Heart right ventricle (tissue), 16 donors: Measurements from ENCODE around the gene SUFU. TPM values are rescaled to one million over a fixed set of nuclear protein-coding genes. Genes with fewer than 3 reads are reported as not detected.
"Not testable (repeated sequence)": the region's sequence is repeated elsewhere in the genome, so short reads cannot be mapped to it uniquely, and the experiment has no call there.

Source experiments
- ATAC-seq, 8 donors: fragments of 200-7000 bp; cut with Tn5 transposase; one replicate each; pipeline ENCODE4 v1.9.1; 2020; ENCODE audit warnings: mild to moderate bottlenecking in 8 of 8, moderate library complexity in 8 of 8, moderate number of reproducible peaks in 1 of 8
- DNase-seq, 2 donors: peaks; one replicate each; pipeline ENCODE4 v3.0.0-alpha.2; 2020
- H3K27ac ChIP-seq, 10 donors: fragments of 200-600 bp; sonication (generic) in 2 of 10; one replicate each; pipeline versions ENCODE4 v1.5.0 to v1.8.0; 2020 to 2022; ENCODE audit warnings: mild to moderate bottlenecking in 3 of 10
- H3K27me3 ChIP-seq, 7 donors: fragments of 200-600 bp; one replicate each; pipeline ENCODE4 v1.8.0; 2021 to 2022; ENCODE audit warnings: mild to moderate bottlenecking in 2 of 7
- H3K36me3 ChIP-seq, 9 donors: fragments of 200-600 bp; sonication (generic) in 1 of 9; one replicate each; pipeline versions ENCODE4 v1.5.0 to v1.8.0; 2020 to 2022; ENCODE audit warnings: mild to moderate bottlenecking in 2 of 9
- H3K4me1 ChIP-seq, 9 donors: fragments of 200-600 bp; sonication (generic) in 1 of 9; one replicate each; pipeline versions ENCODE4 v1.5.0 to v1.8.0; 2020 to 2022; ENCODE audit warnings: mild to moderate bottlenecking in 4 of 9
- H3K4me3 ChIP-seq, 10 donors: fragments of 200-600 bp; sonication (generic) in 2 of 10; one replicate each; pipeline versions ENCODE4 v1.5.0 to v1.8.0; 2020 to 2022; ENCODE audit warnings: mild to moderate bottlenecking in 7 of 10, moderate library complexity in 2 of 10
- H3K9me3 ChIP-seq, 11 donors: fragments of 200-600 bp in 10 of 11; sonication (generic) in 2 of 11; one replicate each; pipeline versions ENCODE4 v1.5.0 to v1.8.0; 2013 to 2022; ENCODE audit warnings: mild to moderate bottlenecking in 2 of 11, control low read depth in 1 of 11, moderate library complexity in 1 of 11
- WGBS, 2 donors: extraction: QIAGEN DNeasy Blood & Tissue Kit; methylation state at CpG; one replicate each; pipeline ENCODE4 v1.1.7; 2013; ENCODE audit warnings: inconsistent platforms in 1 of 2; 5-methylcytosine and 5-hydroxymethylcytosine counted together
- intact Hi-C, 10 donors: fragments of 100-400 bp; cut with DNase I; formaldehyde crosslinking; loops; one replicate each; pipeline versions ENCODE4 v1.11.1 to v1.14.2; 2022
- long read RNA-seq, 3 donors: library from polyadenylated mRNA; unstranded; transcript quantifications; one replicate each; pipeline ENCODE4 v2.0.0, GENCODE V29; 2020 to 2021
- polyA plus RNA-seq, 2 donors: library from polyadenylated mRNA; stranded (reverse); fragments of 200-250 nt; gene quantifications; one replicate each; pipeline ENCODE4 v1.2.3, GENCODE V29; 2013
- total RNA-seq, 10 donors: library from RNA; stranded (reverse); fragmentation: NEBNext Ultra II Directional in 3 of 10; extraction: Animal tissue kit (Norgen Biotek cat#: 25700) in 3 of 10; gene quantifications; one replicate each; pipeline versions ENCODE4 v1.2.1 to v1.2.4, GENCODE V29; 2021 to 2023
- TF ChIP-seq, protein P1 (sequence below), 9 donors: fragments of 200-600 bp; sonication (generic) in 2 of 9; IDR thresholded peaks; one replicate each; pipeline versions ENCODE4 v1.5.0 to v1.8.0; 2021 to 2022; ENCODE audit warnings: antibody characterized with exemption in 9 of 9, mild to moderate bottlenecking in 5 of 9, moderate library complexity in 1 of 9
- donor health status: Arrhythmogenic right ventricular cardiomyopathy.
- donor health status: ischemic (EF 13 %, LVEDD 7.1; RV severe dilation, severe dysfunction).
- donor health status: healthy with polysubstance abuse.
- donor health status: DM: no; HTN: yes; CAD: no.
- donor health status: DM: no; HTN: no; CAD: no.
- donor health status: ischemic (EF 25% LVEDD 6.9; RV normal size, moderate dysfunction).
- donor health status: ischemic (EF 25% LVEDD 5.7; RV mildly dilated, moderate dysfunction).
- donor health status: healthy.
- donor health status: DM: yes; HTN: yes; CAD: no.
- donor health status: Ischemic cardiomyopathy.
- donor health status: ischemic (EF 35%, LVEDD 5.7; RV mildly dilated, moderate dysfunction).
- donor health status: nonischemic (EF 11% LVEDD 7.7; RV severe dilation, severe dysfunction).
- donor health status: DM: yes; HTN: yes; CAD: no.
- donor health status: PGD.
- donor health status: ischemic (EF 29% LVEDD 5.4; RV normal size, mild dysfunction).
- donor health status: nonischemic (EF 23%, LVEDD 6.1; RV moderate dilation, normal function).

Gene SUFU
- total RNA-seq (10 to 100 TPM in 1 of 10 donors, 1 to 10 TPM in 9; 5.7 to 10.1 (median 7.5) TPM), polyA plus RNA-seq (1 to 10 TPM; 3.3 to 4.9 TPM)
- long read RNA-seq, donor 1, full-length matches to known transcripts, result 3 of 10 reads
- long read RNA-seq, donor 1, partial matches to known transcripts, result 0 of 10 reads
- long read RNA-seq, donor 1, other reads (novel, unspliced or antisense), result 7 of 10 reads
- long read RNA-seq, donor 2, partial matches to known transcripts, result 0 of 3 reads
- long read RNA-seq, donor 2, other reads (novel, unspliced or antisense), result 3 of 3 reads
- long read RNA-seq, donor 3, partial matches to known transcripts, result 0 of 4 reads
- long read RNA-seq, donor 3, other reads (novel, unspliced or antisense), result 4 of 4 reads

DNA sequence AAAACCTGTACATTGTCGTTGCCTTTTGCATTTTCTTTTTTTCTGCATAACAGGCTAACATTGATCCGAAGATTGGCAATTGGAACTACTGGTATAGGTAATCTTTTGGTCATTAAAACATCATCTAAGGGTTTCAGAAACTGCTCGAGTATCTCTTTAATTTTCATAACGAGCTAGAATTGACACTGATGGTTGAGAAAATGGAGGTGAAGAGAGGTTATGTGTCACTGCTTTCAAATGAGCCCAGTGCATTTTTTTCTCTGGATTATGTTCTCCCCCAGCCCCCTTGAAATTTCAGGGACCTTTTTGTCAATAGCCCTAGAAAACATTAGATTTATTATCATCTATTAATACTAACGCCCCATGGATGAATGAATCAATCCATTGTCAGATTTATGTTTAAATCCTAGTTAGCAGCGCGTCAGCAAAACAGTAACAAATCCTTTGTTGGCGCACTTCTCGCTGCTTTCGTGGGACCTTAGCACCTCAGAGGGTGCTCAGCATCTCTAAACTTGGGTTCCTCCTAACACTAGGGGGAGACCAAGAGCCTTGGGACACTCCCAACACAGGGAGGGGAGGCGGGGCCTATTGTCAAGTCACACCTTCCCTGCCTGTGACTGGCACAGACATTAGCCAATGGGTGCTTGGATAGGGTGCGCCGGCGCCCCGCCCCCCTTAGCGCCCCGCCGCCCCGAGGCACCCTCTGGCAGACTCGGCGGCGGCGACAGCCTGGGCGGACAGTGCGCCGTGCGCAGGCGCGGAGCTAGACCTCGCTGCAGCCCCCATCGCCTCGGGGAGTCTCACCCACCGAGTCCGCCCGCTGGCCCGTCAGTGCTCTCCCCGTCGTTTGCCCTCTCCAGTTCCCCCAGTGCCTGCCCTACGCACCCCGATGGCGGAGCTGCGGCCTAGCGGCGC, at the start of gene SUFU:
TSS of gene SUFU (plus strand) at position 709 of the 915 bp plus-strand sequence. CDS start at position 890, 181 bp downstream.
- peaks cover 0 to 21% (median 0%) of the 10 kb centered on the region in 9 donors for H3K36me3 ChIP-seq
- intact Hi-C loops, result loop anchor here in 6 of 10 donors (1.0 to 10.0 kb wide), 10 partner anchors 71 to 371 kb away; partner anchors contain the start of genes ARL3 (in 2 of the 6), CUEDC2 (in 2 of the 6), FBXL15 (in 2 of the 6) and SFXN2 (in 2 of the 6)
- TF ChIP-seq, protein P1, sequence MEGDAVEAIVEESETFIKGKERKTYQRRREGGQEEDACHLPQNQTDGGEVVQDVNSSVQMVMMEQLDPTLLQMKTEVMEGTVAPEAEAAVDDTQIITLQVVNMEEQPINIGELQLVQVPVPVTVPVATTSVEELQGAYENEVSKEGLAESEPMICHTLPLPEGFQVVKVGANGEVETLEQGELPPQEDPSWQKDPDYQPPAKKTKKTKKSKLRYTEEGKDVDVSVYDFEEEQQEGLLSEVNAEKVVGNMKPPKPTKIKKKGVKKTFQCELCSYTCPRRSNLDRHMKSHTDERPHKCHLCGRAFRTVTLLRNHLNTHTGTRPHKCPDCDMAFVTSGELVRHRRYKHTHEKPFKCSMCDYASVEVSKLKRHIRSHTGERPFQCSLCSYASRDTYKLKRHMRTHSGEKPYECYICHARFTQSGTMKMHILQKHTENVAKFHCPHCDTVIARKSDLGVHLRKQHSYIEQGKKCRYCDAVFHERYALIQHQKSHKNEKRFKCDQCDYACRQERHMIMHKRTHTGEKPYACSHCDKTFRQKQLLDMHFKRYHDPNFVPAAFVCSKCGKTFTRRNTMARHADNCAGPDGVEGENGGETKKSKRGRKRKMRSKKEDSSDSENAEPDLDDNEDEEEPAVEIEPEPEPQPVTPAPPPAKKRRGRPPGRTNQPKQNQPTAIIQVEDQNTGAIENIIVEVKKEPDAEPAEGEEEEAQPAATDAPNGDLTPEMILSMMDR (IDR thresholded peaks at IDR 0.05), result peak; percentile 89 to 99 (median 94)
- ATAC-seq (peak; percentile 80 to 90 (median 84)), DNase-seq (peak; percentile 96 to 99)
- H3K9me3 ChIP-seq, result no peaks in the 10 kb centered on the region
- H3K27me3 ChIP-seq, result no peaks in the 10 kb centered on the region
- 1% methylated on average over 40 to 44 of the region's 44 CpGs for WGBS, 2 donors
- peaks cover 11 to 69% (median 48%) of the 10 kb centered on the region in 9 donors for H3K4me1 ChIP-seq
- peak within 1 kb of the TSS in 9 of 10 donors; percentile 79 to 96 (median 94) for H3K27ac ChIP-seq
- peak within 1 kb of the TSS; percentile 66 to 99 (median 88) for H3K4me3 ChIP-seq

DNA sequence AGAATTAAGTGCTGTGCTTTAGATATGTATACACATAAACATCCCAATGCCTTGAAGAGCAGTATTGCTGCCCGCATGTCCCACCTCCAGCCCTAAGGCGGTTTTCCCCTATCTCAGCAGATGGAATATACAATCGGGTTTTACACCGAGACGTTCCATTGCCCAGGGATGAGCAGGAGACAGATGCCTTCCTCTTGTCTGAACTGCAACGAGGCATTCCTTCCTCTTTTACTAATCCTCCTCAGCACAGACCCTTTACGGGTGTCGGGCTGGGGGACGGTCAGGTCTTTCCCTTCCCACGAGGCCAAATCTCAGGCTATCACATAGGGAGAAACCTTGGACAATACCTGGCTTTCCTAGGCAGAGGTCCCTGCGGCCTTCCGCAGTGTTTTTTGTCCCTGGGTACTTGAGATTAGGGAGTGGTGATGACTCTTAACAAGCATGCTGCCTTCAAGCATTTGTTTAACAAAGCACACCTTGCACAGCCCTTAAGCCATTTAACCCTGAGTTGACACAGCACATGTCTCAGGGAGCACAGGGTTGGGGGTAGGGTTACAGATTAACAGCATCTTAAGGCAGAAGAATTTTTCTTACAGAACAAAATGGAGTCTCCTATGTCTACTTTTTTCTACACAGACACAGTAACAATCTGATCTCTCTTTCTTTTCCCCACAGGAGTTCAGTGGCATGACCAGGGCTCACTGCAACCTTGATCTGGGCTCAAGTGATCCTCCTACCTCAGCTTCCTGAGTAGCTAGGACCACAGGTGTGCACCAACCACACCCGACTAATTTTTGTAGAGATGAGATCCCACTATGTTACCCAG, 48.9 kb upstream of the SUFU start:
- intact Hi-C loops, result loop anchor here in 1 of 10 donors (10.0 kb wide), 1 partner anchor 60 kb away; the partner anchor contains the start of gene NFKB2
- not testable (repeated sequence) for H3K27me3 ChIP-seq

DNA sequence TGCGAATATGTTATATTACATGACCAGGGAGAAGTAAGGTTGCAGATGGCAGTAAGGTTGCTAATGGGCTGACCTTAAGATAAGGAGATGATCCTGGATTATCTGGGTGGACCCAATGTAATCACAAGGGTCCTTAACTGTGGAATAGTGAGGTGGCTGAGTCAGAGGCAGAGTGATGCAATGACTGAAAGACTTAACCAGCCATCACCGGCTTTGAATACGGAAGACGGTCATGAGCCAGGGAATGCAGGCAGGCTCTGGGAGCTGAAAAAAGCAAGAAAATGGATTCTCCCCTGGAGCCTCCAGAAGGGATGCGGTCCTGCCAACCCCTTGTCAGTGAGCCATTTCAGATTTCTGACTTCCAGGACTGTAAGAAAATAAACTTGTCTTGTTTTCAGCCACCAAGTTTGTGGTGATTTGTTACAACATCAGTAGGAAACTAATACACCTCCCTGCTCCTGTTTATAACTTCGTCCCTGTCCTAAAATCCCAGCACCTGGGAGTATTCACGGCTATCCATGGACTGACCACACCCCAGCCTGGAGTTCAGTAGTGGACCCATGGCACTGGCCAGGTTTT, 47.8 kb upstream of the SUFU start:
- ATAC-seq, result peak in 1 of 8 donors; percentile 28
- Histone ChIP-seq H3K9me3 (no peaks in the 10 kb centered on the region), H3K27ac (peak overlapping the region in 1 of 10 donors; percentile 68), H3K36me3 (peaks cover 0 to 12% (median 0%) of the 10 kb centered on the region in 9 donors), H3K4me3 (no peak overlapping the region), H3K4me1 (peaks cover 0 to 63% (median 13%) of the 10 kb centered on the region in 9 donors), H3K27me3 (no peaks in the 10 kb centered on the region)
- TF ChIP-seq, protein P1 (IDR thresholded peaks at IDR 0.05), result no peak
- intact Hi-C loops, result loop anchor here in 1 of 10 donors (10.0 kb wide), 1 partner anchor 61 kb away; the partner anchor contains the start of gene NFKB2
- DNase-seq, result no peak
- WGBS, 2 donors, result 84 to 86% methylated on average over 7 of the region's 7 CpGs

More for the DNA sequence above, 48.9 kb upstream of the SUFU start:
- not testable (repeated sequence) for H3K9me3 ChIP-seq, DNase-seq, H3K4me3 ChIP-seq, ATAC-seq
- Histone ChIP-seq H3K36me3 (peaks cover 0 to 12% (median 0%) of the 10 kb centered on the region in 9 donors), H3K4me1 (peaks cover under 1 to 64% (median 15%) of the 10 kb centered on the region in 9 donors), H3K27ac (peak overlapping the region in 1 of 10 donors; percentile 68)
- WGBS, 2 donors, result 77 to 78% methylated on average over 13 of the region's 13 CpGs
